GM21717 (cell line): Measurements from ENCODE around the gene AMDHD2.
A peak's percentile ranks its signal among the peaks of the same experiment; 100 is the strongest.

ENCODE experiments used
- ATAC-seq: cut with Tn5 transposase; IDR thresholded peaks from one replicate; pipeline ENCODE4 v1.9.1; 2021; ENCODE audit warnings: mild to moderate bottlenecking, moderate library complexity; ENCODE audit not compliant: unreplicated experiment

AMDHD2 gene

GRCh38 chr16:2498531-2499253, 21.5 kb upstream of the AMDHD2 start:
- ATAC-seq: no peak

- ATAC-seq: no peak
Measured at GRCh38 chr16:2499454-2499853, 20.7 kb upstream of the AMDHD2 start.

GRCh38 chr16:2499890-2500429, 20.2 kb upstream of the AMDHD2 start:
- no peak for ATAC-seq

GRCh38 chr16:2500430-2500917, 19.7 kb upstream of the AMDHD2 start:
- ATAC-seq: no peak

GRCh38 chr16:2500918-2501750, 19.0 kb upstream of the AMDHD2 start:
- no peak for ATAC-seq

GRCh38 chr16:2501946-2502895, 17.9 kb upstream of the AMDHD2 start:
- ATAC-seq: no peak

- no peak for ATAC-seq
Measured at GRCh38 chr16:2505695-2506094, 14.5 kb upstream of the AMDHD2 start.

GRCh38 chr16:2507052-2507659, 13.0 kb upstream of the AMDHD2 start:
- ATAC-seq: no peak

- no peak for ATAC-seq
Measured at GRCh38 chr16:2507665-2508064, 12.5 kb upstream of the AMDHD2 start.

- no peak for ATAC-seq
Measured at GRCh38 chr16:2508722-2509400, 11.3 kb upstream of the AMDHD2 start.

GRCh38 chr16:2511128-2511800, 8.9 kb upstream of the AMDHD2 start:
- ATAC-seq: no peak

- no peak for ATAC-seq
Measured at GRCh38 chr16:2511996-2512734, 8.0 kb upstream of the AMDHD2 start.

GRCh38 chr16:2512735-2513404, 7.3 kb upstream of the AMDHD2 start:
- no peak for ATAC-seq

GRCh38 chr16:2513405-2514332, 6.5 kb upstream of the AMDHD2 start, which contains the start of gene ATP6V0C:
Gene ATP6V0C (plus strand): TSS chr16:2513952. CDS start chr16:2514104, 152 bp downstream.
- peak; percentile 55 for ATAC-seq

- no peak for ATAC-seq
Measured at GRCh38 chr16:2514333-2515179, 5.6 kb upstream of the AMDHD2 start.
